HEK293 (cell line): ENCODE data around the gene ZKSCAN5.

Experiments used
- CTCF ChIA-PET: fragments of 350-600 bp; formaldehyde crosslinking; extraction: SDS; loops from one replicate; lab custom pipeline; 2021; ENCODE audit warnings: antibody characterized with exemption; lab: Yijun Ruan, JAX
- POLR2A ChIA-PET: fragments of 300-600 bp; formaldehyde crosslinking; extraction: SDS; loops from one replicate; lab custom pipeline; 2020; ENCODE audit warnings: antibody characterized with exemption, inconsistent platforms; lab: Yijun Ruan, JAX
- H3K27ac ChIP-seq: fragments of 200-500 bp; sonication (Bioruptor generic); 2 replicates; pipeline ENCODE4 v1.5.1; 2014; ENCODE audit warnings: low read depth, low read length, control low read depth, inconsistent platforms; ENCODE audit errors: extremely low read depth
- H3K36me3 ChIP-seq, 2 experiments: fragments of 200-500 bp in 1 of 2; sonication (Bioruptor generic) in 1 of 2; 1 replicate in 1 of 2; 2 replicates in 1 of 2; pipeline ENCODE4 v1.5.1; 2014 to 2017; ENCODE audit warnings: inconsistent platforms in 2 of 2, low read length in 2 of 2; ENCODE audit not compliant: control insufficient read depth in 2 of 2, insufficient read depth in 1 of 2
- H3K4me1 ChIP-seq: fragments of 200-500 bp; sonication (Bioruptor generic); 2 replicates; pipeline ENCODE4 v1.5.1; 2014; ENCODE audit warnings: mild to moderate bottlenecking, low read length, inconsistent platforms; ENCODE audit not compliant: control insufficient read depth, insufficient read depth
- H3K4me3 ChIP-seq: 2 replicates; pipeline ENCODE4 v1.5.1; 2011; ENCODE audit warnings: low read depth, mild to moderate bottlenecking, control low read depth, low read length, moderate library complexity
- H3K9me3 ChIP-seq: fragments of 200-500 bp; sonication (Bioruptor generic); 2 replicates; pipeline ENCODE4 v1.5.1; 2014; ENCODE audit warnings: low read depth, low read length, inconsistent platforms; ENCODE audit not compliant: control insufficient read depth, insufficient read depth
- AEBP2 ChIP-seq: fragments of 450-650 bp; formaldehyde crosslinking; IDR thresholded peaks from 2 replicates; pipeline ENCODE4 v1.5.1; 2016; ENCODE audit warnings: missing biosample characterization, missing genetic modification characterization, borderline replicate concordance
- FEZF1 ChIP-seq: fragments of 450-650 bp; formaldehyde crosslinking; IDR thresholded peaks from 2 replicates; pipeline ENCODE4 v1.5.1; 2016; ENCODE audit warnings: missing biosample characterization, missing genetic modification characterization
- KLF7 ChIP-seq: fragments of 450-650 bp; formaldehyde crosslinking; IDR thresholded peaks from 2 replicates; pipeline ENCODE4 v1.5.1; 2016; ENCODE audit warnings: missing biosample characterization, missing genetic modification characterization, borderline replicate concordance
- MEIS1 ChIP-seq: sonication (generic); formaldehyde crosslinking; IDR thresholded peaks from 2 replicates; pipeline ENCODE4 v1.8.1; 2022; ENCODE audit warnings: missing genetic modification reagents, mild to moderate bottlenecking, borderline replicate concordance
- MYNN ChIP-seq: fragments of 450-650 bp; formaldehyde crosslinking; IDR thresholded peaks from 2 replicates; pipeline ENCODE4 v1.5.1; 2016; ENCODE audit warnings: missing biosample characterization, missing genetic modification characterization, borderline replicate concordance
- MZF1 ChIP-seq: fragments of 450-650 bp; formaldehyde crosslinking; IDR thresholded peaks from 2 replicates; pipeline ENCODE4 v1.5.1; 2017; ENCODE audit warnings: missing biosample characterization, missing genetic modification characterization, borderline replicate concordance
- PRDM10 ChIP-seq: fragments of 450-650 bp; formaldehyde crosslinking; IDR thresholded peaks from 2 replicates; pipeline ENCODE4 v1.5.1; 2016; ENCODE audit warnings: missing biosample characterization, missing genetic modification characterization
- SALL2 ChIP-seq: fragments of 450-650 bp; formaldehyde crosslinking; IDR thresholded peaks from 2 replicates; pipeline ENCODE4 v1.5.0; 2017; ENCODE audit warnings: missing biosample characterization, mild to moderate bottlenecking, missing genetic modification characterization, borderline replicate concordance
- YY2 ChIP-seq: fragments of 450-650 bp; formaldehyde crosslinking; IDR thresholded peaks from 2 replicates; pipeline ENCODE4 v1.5.1; 2016; ENCODE audit warnings: missing biosample characterization, missing genetic modification characterization
- ZFP69B ChIP-seq: fragments of 450-650 bp; formaldehyde crosslinking; IDR thresholded peaks from 2 replicates; pipeline ENCODE4 v1.5.1; 2016; ENCODE audit warnings: missing biosample characterization, missing genetic modification characterization
- ZNF112 ChIP-seq: fragments of 450-650 bp; formaldehyde crosslinking; IDR thresholded peaks from 2 replicates; pipeline ENCODE4 v1.5.0; 2017; ENCODE audit warnings: missing biosample characterization, missing genetic modification characterization
- ZNF121 ChIP-seq: fragments of 450-650 bp; formaldehyde crosslinking; IDR thresholded peaks from 2 replicates; pipeline ENCODE4 v1.5.1; 2016; ENCODE audit warnings: missing biosample characterization, missing genetic modification characterization
- ZNF302 ChIP-seq: fragments of 450-650 bp; formaldehyde crosslinking; IDR thresholded peaks from 2 replicates; pipeline ENCODE4 v1.5.1; 2016; ENCODE audit warnings: missing biosample characterization, missing genetic modification characterization, low read depth
- ZNF362 ChIP-seq: fragments of 450-650 bp; formaldehyde crosslinking; IDR thresholded peaks from 2 replicates; pipeline ENCODE4 v1.5.1; 2016; ENCODE audit warnings: missing biosample characterization, missing genetic modification characterization
- ZNF391 ChIP-seq: fragments of 450-650 bp; formaldehyde crosslinking; IDR thresholded peaks from 2 replicates; pipeline ENCODE4 v1.5.1; 2016; ENCODE audit warnings: low read depth, missing biosample characterization, missing genetic modification characterization, borderline replicate concordance
- ZNF394 ChIP-seq: fragments of 450-650 bp; formaldehyde crosslinking; IDR thresholded peaks from 2 replicates; pipeline ENCODE4 v1.5.1; 2016; ENCODE audit warnings: missing biosample characterization, missing genetic modification characterization, mild to moderate bottlenecking, moderate library complexity, borderline replicate concordance
- ZNF423 ChIP-seq: fragments of 450-650 bp; formaldehyde crosslinking; IDR thresholded peaks from 2 replicates; pipeline ENCODE4 v1.5.1; 2016; ENCODE audit warnings: missing biosample characterization, missing genetic modification characterization
- ZNF473 ChIP-seq: fragments of 450-650 bp; formaldehyde crosslinking; IDR thresholded peaks from 2 replicates; pipeline ENCODE4 v1.5.1; 2017; ENCODE audit warnings: missing biosample characterization, missing genetic modification characterization
- ZNF501 ChIP-seq: fragments of 450-650 bp; formaldehyde crosslinking; IDR thresholded peaks from 2 replicates; pipeline ENCODE4 v1.5.1; 2016; ENCODE audit warnings: missing biosample characterization, missing genetic modification characterization
- ZNF521 ChIP-seq: fragments of 450-650 bp; formaldehyde crosslinking; IDR thresholded peaks from 2 replicates; pipeline ENCODE4 v1.5.1; 2017; ENCODE audit warnings: missing biosample characterization, mild to moderate bottlenecking, missing genetic modification characterization
- ZNF558 ChIP-seq: fragments of 450-650 bp; formaldehyde crosslinking; IDR thresholded peaks from 2 replicates; pipeline ENCODE4 v1.5.1; 2016; ENCODE audit warnings: missing biosample characterization, missing genetic modification characterization
- ZNF560 ChIP-seq: fragments of 450-650 bp; formaldehyde crosslinking; IDR thresholded peaks from 2 replicates; pipeline ENCODE4 v1.5.1; 2017; ENCODE audit warnings: missing biosample characterization, missing genetic modification characterization, borderline replicate concordance
- ZNF600 ChIP-seq: fragments of 450-650 bp; formaldehyde crosslinking; IDR thresholded peaks from 2 replicates; pipeline ENCODE4 v1.5.1; 2016; ENCODE audit warnings: missing biosample characterization, missing genetic modification characterization
- ZNF629 ChIP-seq: fragments of 450-650 bp; formaldehyde crosslinking; IDR thresholded peaks from 2 replicates; pipeline ENCODE4 v1.5.1; 2017; ENCODE audit warnings: missing biosample characterization, missing genetic modification characterization
- ZNF670 ChIP-seq: fragments of 450-650 bp; formaldehyde crosslinking; IDR thresholded peaks from 2 replicates; pipeline ENCODE4 v1.5.1; 2016; ENCODE audit warnings: missing biosample characterization, missing genetic modification characterization, low read depth
- ZNF830 ChIP-seq: fragments of 450-650 bp; IDR thresholded peaks from 2 replicates; pipeline ENCODE4 v1.5.0; 2018; ENCODE audit warnings: missing biosample characterization, missing genetic modification characterization, low read depth, mild to moderate bottlenecking, moderate library complexity
- TF ChIP-seq, protein P1 (sequence below): IDR thresholded peaks from 2 replicates; pipeline ENCODE4 v1.6.1; 2011; ENCODE audit warnings: mild to moderate bottlenecking, low read depth, low read length, borderline replicate concordance

The ZKSCAN5 gene

DNA sequence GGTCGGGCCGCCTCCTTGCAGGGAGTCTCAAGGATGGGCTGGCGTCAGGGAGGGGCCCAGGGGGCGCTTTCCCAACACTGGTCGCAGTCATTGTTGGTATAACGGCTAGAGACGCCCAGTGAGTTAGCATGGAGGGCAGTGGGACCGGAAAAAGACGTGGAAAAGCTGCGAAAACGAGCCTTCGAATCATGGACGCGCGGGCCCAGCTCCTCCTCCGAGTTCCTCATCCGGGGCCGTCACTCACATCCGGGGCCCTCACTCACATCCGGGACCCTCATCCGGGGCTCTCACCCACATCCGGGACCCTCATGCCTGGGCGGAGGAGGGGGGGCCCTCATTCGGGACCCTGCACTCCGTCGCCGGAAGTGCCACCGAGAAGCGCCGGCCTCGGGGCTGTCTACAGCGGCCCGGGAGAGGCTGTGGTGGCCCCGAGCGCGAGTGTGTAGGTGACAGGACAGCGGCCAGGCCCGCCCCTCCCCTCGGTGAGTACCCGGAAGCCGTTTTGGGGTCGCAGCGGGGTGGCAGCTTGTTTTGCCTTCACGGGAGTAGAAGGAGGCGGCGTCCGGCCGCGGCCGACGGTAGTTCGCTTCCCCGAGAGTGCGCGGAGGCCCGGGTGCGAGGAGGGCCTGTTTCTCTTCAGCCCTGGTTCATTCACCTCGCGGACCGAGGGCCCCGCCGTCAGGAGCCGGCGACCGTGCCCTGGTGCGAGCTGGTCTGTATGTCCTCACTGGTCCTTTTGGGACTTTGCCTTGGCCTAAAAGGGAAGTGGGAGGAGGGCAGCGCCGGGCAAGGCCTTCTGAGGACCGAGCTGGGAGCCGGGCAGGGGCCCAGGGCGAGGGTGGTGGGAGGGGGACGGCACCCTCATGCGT lies 54.1 kb downstream of the ZKSCAN5 start, which contains the start of gene ZNF655 (continued):
- TF ChIP-seq YY2 (tag by site-specific recombination) (peak; percentile 82; the same call in 1 of the 2 replicates), ZNF501 (tag by site-specific recombination) (peak; percentile 18), ZNF830 (no peak), MZF1 (tag by site-specific recombination) (no peak), ZNF560 (tag by site-specific recombination) (no peak), ZNF391 (tag by site-specific recombination) (peak; percentile 53; the same call in 1 of the 2 replicates), FEZF1 (tag by site-specific recombination) (no peak), ZNF521 (tag by site-specific recombination) (no peak), MEIS1 (CRISPR knock-in tag) (no peak), PRDM10 (0 out of 2 replicates have a peak, but pooled peaks have one; percentile 36), ZNF558 (tag by site-specific recombination) (no peak), ZNF473 (tag by site-specific recombination) (no peak)
- TF ChIP-seq, protein P1, sequence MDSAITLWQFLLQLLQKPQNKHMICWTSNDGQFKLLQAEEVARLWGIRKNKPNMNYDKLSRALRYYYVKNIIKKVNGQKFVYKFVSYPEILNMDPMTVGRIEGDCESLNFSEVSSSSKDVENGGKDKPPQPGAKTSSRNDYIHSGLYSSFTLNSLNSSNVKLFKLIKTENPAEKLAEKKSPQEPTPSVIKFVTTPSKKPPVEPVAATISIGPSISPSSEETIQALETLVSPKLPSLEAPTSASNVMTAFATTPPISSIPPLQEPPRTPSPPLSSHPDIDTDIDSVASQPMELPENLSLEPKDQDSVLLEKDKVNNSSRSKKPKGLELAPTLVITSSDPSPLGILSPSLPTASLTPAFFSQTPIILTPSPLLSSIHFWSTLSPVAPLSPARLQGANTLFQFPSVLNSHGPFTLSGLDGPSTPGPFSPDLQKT = peak; percentile 67; the same call in 1 of the 2 replicates

DNA sequence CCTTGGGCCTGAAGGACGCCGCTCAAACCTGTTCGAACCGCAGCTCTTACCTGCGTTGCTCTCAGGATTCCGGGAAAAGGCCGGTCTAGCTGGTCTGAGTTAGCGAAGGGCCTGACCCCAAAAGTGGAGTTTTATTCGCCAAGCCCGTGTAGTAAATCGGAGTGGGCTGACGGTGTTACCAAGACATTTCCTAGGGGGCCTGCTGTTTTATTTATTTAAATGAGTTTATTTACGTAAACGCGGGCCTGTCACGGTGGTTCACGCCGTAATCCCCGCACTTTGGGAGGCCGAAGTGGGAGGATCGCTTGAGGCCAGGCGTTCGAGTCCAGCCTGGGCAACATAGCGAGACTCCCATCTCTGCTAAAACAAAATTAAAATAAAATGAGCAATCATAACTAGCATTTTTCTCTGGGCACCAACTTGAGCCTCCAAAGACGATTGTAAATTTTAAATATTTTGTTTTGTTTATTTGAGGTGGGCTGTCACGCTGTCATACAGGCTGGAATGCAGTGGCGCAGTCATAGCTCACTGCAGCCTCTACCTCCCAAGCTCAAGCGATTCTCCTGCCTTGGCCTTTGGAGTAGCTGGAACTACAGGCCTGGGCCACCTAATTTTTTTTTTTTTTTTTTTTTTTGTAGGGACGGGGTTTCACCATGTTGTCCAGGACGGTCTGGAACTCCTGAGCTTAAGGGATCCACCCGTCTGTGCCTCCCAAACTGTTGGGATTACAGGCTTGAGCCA lies 54.9 kb downstream of the ZKSCAN5 start:
- Histone ChIP-seq H3K27ac (peak overlapping the region; percentile 90), H3K9me3 (no peaks in the 10 kb centered on the region), H3K4me3 (peak overlapping the region; percentile 93), H3K36me3 (peaks cover 45 to 65% of the 10 kb centered on the region in 2 experiments), H3K4me1 (peaks cover 7% of the 10 kb centered on the region)
- CTCF ChIA-PET = no interaction called here
- TF ChIP-seq ZNF600 (0 out of 2 replicates have a peak, but pooled peaks have one; percentile 18), MYNN (tag by site-specific recombination) (no peak), ZNF121 (tag by site-specific recombination) (peak; percentile 92), KLF7 (tag by site-specific recombination) (0 out of 2 replicates have a peak, but pooled peaks have one; percentile 1), ZNF629 (tag by site-specific recombination) (0 out of 2 replicates have a peak, but pooled peaks have one; percentile 10), ZNF362 (tag by site-specific recombination) (peak; percentile 81; the same call in 1 of the 2 replicates), AEBP2 (no peak), ZNF670 (no peak), ZNF112 (tag by site-specific recombination) (no peak), ZFP69B (no peak), SALL2 (tag by site-specific recombination) (no peak), ZNF302 (tag by site-specific recombination) (no peak), ZNF394 (peak; percentile 72; the same call in 1 of the 2 replicates), ZNF423 (tag by site-specific recombination) (peak; percentile 17; the same call in 1 of the 2 replicates)
- POLR2A ChIA-PET = interaction anchor here (0.9 to 3.4 kb wide), 9 partner anchors 8 to 360 kb away, joined by 4 to 26 read pairs (median 5); partner anchors contain the start of genes BUD31, CPSF4, PDAP1 and PTCD1
